Stimulated activated CD4-positive, alpha-beta T cell treated with anti-CD3 and anti-CD28 coated beads, Interleukin-1b, Interleukin-23, amount 100 ng/mL, for 24 hours (primary cell): Measurements from ENCODE around the gene MYBBP1A.

Experiments used
- DNase-seq, 4 experiments: peaks; one replicate each; pipeline ENCODE4 v3.0.0-alpha.2; 2020; ENCODE audit warnings: low read depth in 4 of 4, low spot score in 1 of 4

MYBBP1A gene

DNA sequence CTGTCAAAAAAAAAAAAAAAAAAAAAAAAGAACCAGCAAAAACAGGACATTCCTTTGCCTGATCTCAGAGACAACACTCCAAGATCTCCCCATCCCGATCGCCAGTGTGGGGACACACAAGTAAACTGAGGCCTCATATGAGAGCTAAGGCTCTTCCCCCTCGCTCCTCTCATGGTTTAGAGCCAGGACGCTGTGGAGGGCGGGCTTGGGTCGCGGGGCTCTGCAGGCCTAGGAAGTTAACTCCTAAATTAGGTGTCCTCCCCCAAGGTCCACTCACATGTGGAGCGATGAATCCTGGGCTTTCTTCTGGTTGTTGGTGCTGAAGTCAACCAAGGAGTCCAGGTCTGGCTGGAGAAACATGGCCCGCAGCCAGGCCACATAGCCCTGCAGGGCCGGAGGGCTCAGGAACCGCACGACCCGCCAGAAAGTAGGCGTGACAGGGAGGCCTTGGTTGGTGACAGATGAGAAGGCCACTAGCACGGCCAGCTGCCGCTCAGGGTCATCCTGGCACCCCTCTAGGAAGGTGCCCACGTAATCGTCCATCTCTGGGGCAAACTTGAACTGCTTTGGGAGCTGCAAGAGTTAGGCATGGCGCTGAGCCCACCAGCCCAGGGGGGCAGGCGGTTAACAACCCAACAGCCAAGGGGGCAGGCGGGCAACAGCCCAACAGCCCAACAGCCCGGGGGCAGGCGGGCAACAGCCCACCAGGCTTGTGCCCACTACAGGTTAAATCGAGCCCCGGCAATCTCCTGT, 5.2 kb downstream of the MYBBP1A start:
- no peak for DNase-seq

GRCh38 chr17:4548721-4549531, 6.3 kb downstream of the MYBBP1A start:
- DNase-seq: no peak

GRCh38 chr17:4548061-4548461, 7.1 kb downstream of the MYBBP1A start:
- no peak for DNase-seq

DNA sequence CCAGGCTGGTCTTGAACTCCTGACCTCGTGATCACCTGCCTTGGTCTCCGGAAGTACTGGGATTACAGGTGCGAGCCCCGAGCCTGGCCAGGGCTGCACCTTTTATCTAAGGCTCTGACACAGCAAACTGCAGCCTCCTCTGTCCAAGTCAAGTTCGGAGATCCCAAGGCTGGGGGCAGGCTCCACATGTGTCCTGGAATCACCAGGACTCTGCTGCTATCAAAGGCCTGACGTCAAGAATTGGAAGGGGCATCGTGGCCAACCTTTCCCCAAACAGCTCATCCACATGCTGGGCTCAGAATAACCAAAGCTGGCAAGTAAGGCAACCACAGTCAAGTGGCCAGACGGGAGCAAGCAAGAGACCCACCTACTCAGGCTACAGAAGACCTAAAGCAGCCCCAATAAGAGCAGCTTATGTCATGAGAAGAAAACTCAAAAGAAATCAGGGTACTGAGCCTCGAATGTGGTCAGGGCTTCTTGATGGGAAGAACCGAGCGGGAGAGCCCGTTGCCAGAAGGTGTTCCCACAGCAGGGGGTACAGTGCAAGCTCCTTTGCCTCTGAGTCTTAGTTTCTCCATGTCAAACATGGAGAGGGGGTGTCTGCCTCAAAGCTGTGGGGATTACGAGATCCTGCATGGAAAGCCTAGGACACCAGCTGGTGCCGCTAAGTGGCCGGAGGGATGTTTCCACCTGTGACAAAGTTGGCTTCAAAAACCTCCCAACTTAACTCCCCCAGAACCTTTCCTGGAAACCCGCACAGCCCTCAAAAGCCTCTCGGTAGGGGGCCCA, 7.9 kb downstream of the MYBBP1A start:
- no peak for DNase-seq

DNA sequence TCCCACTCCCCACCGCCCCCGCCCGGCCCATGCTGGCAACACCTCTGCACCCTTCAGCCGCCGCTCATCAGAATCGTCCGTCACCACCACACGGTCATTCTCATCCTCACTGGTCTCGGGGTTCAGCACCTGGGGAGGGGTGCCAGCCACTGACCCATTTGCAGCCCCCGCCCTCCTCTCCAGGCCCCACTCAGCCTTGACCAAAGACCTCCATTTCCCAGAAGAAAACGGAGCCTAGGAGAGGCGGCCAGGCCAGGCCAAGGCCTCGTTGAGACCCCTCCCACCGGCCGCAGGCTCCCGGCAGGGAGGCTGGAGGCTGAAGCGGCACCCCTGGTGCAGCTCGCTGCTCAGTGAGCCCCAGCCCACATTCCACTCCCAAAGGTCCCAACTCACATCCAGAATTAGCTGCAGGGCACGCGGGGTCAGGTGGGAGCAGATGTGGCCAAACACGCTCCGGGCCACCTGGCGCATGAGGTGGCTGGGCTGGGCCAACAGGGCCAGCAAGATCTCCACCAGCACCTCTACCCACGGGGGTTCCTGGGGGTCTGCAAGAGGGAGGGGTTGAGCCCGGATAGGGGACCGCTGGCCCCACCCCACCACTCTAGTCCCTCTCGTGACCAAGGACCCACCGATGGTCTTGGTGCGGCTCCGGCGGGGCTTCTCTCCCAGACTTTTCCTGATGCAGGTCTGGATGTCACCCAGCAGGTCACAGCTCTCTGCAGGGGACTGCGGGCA, 9.8 kb downstream of the MYBBP1A start:
- DNase-seq: no peak

DNA sequence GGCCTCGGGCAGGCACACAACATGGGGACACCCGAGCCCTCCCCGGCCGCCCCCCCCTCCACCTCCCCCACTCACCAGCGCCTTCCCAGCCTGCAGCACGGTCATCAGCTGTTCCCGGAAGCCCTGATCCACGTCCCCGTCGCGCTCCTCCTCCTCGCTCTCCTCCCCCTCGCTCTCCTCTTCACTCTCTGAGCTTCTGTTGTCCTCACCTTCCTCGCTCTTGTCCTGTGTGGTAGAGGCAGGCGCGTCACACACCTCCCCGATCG, 10.3 kb downstream of the MYBBP1A start:
- DNase-seq: no peak

DNA sequence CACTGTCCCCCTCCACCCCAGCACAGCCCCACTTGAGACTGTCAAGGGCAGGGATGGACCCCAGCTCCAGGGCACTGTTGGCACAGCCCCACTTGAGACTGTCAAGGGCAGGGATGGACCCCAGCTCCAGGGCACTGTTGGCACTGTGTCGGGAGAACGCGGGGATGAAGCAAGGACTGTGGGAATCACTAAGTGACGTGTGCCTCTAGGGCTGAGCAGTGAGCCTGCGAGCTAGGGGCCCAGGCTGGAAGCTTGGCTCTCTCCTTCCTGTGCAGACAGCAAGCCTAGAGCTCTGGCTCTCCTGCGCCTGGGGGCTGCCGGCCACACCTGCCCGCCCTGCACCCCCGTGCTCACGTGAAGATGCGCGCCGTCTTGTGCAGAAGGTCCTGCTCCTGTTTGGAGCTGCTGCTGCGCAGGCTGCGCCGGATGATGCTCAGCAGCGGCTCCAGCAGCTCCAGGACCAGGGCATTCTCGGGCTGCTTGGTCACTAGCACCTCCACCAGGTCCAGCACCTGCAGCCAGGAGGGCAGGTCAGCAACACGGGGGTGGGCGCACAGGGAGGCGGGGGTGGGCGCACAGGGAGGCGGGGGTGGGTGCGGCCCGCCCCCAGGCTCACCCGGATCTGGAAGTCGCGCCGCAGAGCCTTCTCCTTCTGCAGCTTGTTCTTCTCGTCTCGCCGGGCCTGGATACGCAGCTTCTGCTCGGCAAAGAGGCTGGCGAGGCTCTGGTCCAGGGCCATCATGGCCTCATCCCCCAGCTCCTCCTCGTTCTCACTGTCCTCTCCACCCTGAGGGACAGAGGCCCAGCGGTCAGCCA, 10.8 kb downstream of the MYBBP1A start:
- DNase-seq: no peak

DNA sequence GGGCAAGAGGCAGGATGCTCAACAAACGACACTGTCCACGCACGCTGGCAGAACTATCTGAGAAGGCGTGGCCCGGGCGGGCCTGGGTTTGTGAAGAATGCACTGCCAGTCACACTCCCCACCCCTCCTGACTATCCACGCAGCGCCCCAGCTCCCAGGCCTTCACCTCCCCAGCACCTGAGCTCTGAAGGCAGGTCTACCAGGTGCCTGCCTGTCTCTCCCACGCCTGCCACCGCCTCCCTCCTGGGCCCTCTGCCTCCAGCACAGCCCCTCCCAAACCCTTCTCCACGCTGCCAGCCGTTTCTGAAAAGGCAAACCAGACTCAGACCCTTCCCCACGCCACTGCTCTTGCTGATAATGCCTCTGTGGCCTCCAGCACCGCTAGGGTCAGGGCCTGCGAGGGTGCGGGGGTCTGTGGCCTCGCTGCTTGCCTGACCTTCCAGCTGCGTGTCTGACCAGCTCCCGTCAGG, 11.6 kb downstream of the MYBBP1A start:
- no peak for DNase-seq

DNA sequence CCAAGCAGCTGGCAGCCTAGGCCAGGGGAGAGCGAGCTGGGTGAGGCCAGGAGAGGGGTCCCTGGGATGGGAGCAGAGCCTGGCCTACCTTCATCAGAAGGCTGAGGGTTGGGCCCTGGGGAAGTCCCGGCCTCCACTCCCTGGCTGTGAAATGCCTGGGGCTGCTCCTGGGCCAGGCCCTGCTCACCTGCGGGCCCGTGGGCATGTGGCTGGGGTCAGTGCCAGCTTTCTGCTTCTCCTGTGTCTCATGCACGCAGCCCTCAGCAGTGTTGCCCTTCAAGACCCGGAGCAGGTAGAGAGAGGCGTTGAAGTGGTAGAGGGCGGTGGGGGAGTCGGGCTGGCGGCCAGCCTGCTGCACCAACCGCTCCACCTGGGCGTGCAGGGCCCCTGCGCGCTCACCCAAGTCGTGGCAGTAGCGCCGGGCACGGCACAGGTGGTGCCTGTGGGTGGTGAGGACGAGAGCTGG, 12.4 kb downstream of the MYBBP1A start:
- no peak for DNase-seq

DNA sequence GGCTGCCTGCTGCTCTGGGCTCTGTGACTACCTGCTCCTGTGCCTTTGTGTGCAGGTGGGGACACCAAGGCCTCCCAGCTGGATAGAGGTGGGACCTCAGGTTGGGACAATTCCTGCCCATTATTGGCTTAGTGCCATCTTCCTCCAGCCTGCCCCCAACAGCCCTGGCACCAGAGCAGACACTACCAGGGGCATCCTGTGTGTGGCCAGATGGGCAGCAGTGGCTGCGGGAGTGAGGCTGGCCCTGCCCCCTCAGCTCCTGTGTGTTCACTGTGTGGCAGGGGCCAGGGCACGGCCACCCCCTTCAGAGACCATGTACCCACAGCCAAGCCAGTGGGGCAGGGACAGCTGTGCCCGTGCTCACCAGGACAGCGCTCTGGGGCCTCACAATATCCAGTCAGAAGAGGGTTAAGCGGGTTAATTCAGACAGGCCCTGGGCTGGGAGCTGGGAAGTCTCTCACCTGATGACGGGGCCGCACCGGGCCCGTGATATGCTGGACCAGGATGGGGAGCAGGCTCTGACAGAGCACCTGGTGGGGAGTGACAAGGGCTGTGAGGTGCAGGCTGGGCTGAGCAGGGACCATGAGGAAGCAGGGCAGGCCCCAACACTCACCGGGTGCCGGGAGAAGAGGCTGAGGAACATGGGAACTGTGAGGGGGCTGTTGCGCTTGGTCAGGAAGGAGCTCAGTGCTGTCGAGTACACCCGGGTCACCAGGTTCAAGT, 13.0 kb downstream of the MYBBP1A start:
- no peak for DNase-seq

DNA sequence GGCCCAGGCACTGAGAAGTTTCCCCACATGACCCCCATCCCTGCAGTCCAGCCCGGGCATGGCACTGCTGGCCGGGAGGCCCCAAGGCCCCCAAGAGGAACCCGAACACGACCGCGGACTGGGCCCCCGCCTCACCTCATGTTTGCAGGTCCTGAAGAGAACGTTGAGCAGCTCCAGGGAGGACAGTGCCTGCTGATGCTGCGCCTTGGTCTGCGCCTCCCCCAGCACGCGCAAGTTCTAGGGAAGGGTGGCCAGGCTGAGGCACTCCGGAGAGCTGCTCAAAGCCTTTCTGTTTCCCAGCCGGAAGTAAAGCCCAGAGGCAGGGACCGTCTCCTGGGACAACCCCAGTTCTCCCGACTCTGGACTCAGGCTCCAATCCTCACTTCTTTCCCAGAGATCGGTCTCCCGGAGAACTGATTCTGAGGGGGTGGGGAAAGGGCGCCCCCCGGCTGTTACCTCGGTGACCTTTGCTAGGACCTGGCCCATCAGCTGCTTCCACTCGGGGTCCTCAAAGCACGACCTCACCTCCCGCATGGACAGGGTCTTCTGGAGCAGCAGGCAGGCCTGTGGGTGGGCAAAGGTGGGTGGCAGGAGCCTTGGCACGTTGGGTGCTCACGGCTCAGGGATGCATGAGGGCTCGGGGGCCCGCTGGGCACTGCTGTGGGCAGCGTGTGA, 13.7 kb downstream of the MYBBP1A start:
- DNase-seq: no peak

- DNase-seq: no peak
Measured at GRCh38 chr17:4540687-4541327, 14.4 kb downstream of the MYBBP1A start.

- DNase-seq: no peak
Measured at GRCh38 chr17:4540224-4540651, 14.9 kb downstream of the MYBBP1A start.

- DNase-seq: no peak
Measured at GRCh38 chr17:4539576-4540223, 15.5 kb downstream of the MYBBP1A start.

- DNase-seq: no peak
Measured at GRCh38 chr17:4539025-4539424, 16.2 kb downstream of the MYBBP1A start.

GRCh38 chr17:4538236-4539002, 16.8 kb downstream of the MYBBP1A start:
- DNase-seq: no peak
